ENCODE results near the gene IGSF8. TPM values are rescaled to one million over a fixed set of nuclear protein-coding genes. Genes with fewer than 3 reads are reported as not detected.
"Not testable (repeated sequence)": the region's sequence is repeated elsewhere in the genome, so short reads cannot be mapped to it uniquely, and the experiment has no call there.

Gene IGSF8
- total RNA-seq, 2 donors from 2014 or later: 57.6 to 64.0 TPM

DNA sequence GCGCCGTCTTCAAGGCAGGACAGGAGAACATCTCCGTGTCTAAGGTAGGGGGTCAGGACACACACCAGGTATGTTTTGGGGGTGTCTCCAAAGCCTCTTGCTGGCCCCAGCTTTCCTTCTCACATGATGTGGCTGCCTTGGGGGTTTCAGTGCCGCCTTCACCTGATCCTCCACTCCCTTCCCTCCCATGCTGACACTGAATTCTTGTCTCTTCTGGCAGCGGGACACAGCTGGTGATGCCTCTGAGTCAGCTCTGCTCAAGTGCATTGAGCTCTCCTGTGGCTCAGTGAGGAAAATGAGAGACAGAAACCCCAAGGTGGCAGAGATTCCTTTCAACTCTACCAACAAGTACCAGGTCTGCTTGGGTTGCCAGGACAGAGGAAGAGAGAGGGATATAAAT lies 30.6 kb upstream of the IGSF8 start:
- DNase-seq (no peak), ATAC-seq (no peak)
- intact Hi-C loops (cut with DNase I, micrococcal nuclease): no loop called here

DNA sequence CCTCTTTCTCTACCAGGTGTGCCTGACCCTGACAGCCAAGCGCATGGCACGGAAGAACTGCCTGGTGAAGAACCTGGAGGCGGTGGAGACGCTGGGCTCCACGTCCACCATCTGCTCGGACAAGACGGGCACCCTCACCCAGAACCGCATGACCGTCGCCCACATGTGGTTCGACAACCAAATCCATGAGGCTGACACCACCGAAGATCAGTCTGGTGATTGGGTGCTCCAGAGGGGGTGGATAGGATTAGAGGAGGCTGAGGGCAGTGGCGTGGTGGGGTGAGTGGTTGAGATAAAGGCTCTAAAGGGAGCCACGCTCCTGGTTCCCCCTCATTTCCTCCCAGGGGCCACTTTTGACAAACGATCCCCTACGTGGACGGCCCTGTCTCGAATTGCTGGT lies 30.2 kb upstream of the IGSF8 start:
- DNase-seq (no peak), ATAC-seq (no peak)
- intact Hi-C loops (cut with DNase I, micrococcal nuclease): no loop called here

DNA sequence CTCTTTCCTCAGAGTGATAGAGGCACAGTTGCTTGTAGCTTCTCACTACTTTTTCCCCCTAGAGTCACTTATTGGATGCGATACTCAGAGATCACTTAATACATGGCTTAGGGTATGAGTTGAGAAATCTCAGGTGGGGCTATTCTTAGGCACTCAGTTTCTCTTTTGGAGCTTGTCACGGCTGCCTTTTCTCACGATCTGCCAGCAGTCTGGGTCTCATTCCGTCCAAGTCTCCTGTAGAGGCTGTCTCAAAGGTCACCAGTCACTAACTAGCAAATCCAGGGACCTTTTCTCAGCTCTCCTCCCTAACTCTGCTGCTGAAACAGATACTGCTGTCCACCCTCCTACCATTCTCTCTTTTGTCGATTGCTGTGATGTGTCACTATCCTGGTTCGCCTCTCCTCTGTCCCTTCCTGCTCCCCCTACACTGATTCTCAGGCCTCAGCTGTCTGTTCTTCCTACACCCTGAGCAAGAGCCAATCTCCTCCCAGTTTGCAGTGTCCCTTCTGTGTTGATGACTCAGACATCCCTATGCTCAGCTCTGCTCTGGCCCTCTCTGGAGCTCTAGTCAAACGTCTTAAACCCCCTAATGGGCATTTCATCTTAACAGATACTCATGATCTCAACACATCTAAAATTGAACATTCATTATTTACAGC lies 29.6 kb upstream of the IGSF8 start:
- intact Hi-C loops (cut with DNase I, micrococcal nuclease): no loop called here
- DNase-seq (no peak), ATAC-seq (no peak)

DNA sequence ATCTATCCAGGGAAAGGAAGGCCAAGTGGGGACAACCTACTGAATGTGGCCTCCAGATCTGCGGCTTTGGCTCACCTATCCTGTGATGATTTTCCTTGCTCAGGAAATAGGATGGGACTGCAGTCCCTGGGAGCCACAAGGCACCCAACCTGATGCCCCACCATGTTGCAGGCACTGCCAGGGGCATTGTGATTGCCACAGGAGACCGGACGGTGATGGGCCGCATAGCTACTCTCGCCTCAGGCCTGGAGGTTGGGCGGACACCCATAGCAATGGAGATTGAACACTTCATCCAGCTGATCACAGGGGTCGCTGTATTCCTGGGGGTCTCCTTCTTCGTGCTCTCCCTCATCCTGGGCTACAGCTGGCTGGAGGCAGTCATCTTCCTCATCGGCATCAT lies 29.0 kb upstream of the IGSF8 start:
- intact Hi-C loops (cut with DNase I, micrococcal nuclease): no loop called here
- DNase-seq: no peak
- no peak for ATAC-seq

GRCh38 chr1:160126342-160126741 lies 27.9 kb upstream of the IGSF8 start:
- intact Hi-C loops (cut with DNase I, micrococcal nuclease); DNase-seq; ATAC-seq: not testable (repeated sequence)

DNA sequence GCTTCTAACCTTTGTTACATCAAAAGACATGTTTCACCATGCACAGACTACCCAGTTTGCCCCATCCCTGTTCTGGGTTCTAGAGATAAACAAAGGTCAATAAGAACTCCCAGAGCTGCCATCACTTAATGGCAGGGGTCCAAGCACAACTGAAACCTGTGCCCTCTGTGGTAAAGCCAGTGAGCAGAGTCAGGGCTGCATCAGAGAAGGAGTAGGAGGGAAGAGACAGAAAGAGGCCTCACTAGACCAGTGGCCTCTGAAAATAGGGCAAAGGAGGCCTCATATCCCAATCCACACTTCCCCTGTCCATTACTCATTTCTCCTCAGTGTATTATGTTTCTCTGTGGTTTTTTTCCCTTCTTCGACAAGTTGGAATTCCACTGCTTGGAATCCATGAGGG lies 27.3 kb upstream of the IGSF8 start:
- ATAC-seq (no peak), DNase-seq (no peak)
- intact Hi-C loops (cut with DNase I, micrococcal nuclease): no loop called here

- no peak for DNase-seq
- ATAC-seq: no peak
- intact Hi-C loops (cut with DNase I, micrococcal nuclease): no loop called here
Observed at GRCh38 chr1:160124705-160125478, 26.5 kb upstream of the IGSF8 start.

- ATAC-seq (no peak), DNase-seq (no peak)
- intact Hi-C loops (cut with DNase I, micrococcal nuclease): no loop called here
Observed at GRCh38 chr1:160123726-160124125, 25.3 kb upstream of the IGSF8 start.

GRCh38 chr1:160122978-160123495 lies 24.6 kb upstream of the IGSF8 start:
- DNase-seq (no peak), ATAC-seq (no peak)
- intact Hi-C loops (cut with DNase I, micrococcal nuclease): no loop called here

DNA sequence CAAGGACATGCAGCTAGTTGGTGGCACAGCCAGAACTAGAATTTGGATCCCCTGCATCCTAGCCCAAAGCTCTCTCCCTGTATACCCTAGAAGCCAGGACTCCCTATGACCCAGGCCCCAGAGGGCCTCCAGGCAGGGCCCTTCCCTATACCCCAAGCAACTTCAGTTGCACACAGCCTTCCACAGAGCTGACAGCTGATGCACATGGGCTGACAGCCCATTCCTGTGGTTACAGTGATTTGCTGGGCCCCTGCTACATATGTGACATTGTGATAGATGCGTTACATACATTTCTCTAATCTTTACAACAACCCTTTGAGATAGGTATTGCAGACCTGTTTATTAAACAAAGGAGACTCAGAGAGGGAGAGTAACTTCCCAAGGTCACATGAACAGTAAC lies 23.0 kb upstream of the IGSF8 start:
- no peak for DNase-seq
- intact Hi-C loops (cut with DNase I, micrococcal nuclease): no loop called here
- ATAC-seq: no peak

DNA sequence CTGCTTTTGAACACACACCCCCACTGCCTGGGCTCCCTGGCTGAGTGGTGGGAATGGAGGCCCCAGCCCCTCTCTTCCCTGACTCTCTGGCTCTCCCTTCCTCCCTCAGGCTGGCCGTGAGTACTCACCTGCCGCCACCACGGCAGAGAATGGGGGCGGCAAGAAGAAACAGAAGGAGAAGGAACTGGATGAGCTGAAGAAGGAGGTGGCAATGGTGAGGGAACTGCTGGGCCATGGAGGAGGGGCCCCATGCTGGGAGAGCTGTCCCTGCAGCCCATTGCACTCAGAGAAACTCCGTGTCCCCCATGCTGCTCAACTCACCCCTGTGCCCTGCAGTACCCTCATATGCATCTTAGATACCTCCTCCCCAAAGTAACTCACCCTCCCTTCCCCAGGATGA lies 22.4 kb upstream of the IGSF8 start:
- intact Hi-C loops (cut with DNase I, micrococcal nuclease): no loop called here
- ATAC-seq (no peak), DNase-seq (no peak)

GRCh38 chr1:160118928-160119327 lies 20.5 kb upstream of the IGSF8 start:
- intact Hi-C loops (cut with DNase I, micrococcal nuclease): no loop called here
- ATAC-seq (no peak), DNase-seq (no peak)

DNA sequence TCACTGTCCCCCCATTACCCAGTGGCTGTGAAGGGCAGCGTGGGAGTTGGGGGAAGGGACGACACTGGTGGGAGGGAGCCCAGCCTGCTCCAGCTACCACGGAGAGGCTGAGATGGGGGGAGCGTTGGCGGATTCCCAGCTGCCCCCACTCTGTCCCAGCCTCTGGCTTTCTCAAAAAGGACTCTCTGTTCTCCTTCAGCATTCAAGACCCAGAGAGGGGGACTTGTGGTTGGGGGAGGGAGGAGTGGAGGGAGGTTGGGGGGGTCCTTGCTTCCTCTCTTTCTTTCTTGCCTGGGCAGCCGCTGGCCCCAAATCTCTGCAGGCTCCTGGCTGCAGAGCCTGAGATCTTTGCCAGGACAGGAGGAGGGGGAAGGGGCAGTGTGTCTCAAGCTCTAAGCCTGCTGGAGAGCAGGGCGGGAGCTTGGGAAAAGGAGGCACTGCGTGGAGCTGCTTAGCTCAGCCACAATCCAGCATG lies 19.3 kb upstream of the IGSF8 start:
- ATAC-seq (no peak), DNase-seq (peak in 1 of 2 donors; percentile 52)
- intact Hi-C loops (cut with DNase I, micrococcal nuclease): no loop called here

DNA sequence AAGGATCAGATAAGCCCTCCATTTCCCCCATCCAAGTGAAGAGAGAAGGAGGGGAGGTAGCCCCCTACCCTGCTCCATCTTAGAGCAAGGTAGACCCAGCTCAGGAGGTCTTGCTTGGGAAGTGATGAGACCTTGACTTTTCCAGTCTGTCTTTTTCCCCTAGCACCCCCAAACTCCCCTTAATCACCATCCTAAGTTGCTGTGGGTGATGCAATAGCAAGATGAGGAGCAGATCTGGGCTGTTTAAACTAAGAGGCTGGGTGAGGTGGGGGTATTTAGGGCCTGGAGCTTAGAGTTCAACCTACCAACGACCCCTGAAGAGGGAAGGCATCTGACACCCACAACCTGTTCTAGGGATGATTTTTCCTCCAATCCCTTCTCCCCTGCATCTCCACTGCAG lies 18.9 kb upstream of the IGSF8 start:
- intact Hi-C loops (cut with DNase I, micrococcal nuclease): no loop called here

DNA sequence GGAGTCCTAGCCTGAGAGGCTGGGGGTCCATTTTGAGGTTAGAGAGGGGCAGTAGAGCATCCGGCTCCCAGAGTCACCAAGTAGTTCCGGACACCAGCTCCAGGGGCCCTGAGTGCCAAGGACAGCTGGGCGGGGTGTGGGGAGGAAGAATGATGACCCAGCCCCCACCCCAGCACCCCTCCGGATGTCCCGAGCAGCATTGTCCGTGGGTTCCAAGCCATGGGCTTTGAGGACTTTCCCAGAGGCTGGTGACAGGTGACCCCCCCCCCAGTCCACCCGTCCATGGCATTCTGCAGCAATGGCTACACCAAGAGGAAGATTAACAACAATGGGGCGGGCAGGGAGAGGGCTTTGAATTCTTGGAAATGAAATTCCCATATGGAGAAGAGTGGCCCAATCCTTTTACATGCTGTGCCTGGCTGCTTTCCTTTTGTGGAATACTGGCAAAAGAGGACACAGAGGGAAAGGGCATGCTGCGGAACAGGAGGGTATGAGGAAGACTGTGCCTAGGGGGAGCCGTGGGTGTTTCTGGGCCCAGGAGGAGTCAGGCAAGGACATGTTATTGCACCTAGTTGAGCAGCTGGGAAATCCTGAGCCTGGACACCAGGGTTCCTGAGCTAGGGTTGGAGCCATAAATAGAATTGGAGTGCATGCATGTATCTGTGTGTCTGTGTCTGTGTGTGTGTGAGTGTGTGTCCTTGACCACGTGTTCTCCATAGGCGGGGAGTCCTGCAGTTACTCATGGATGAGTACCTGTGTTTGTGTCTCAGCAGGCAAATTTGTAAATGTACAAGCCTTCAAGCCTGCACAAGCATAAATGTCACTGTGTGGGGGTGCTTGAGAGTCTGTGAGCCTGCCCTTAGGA lies 18.1 kb upstream of the IGSF8 start:
- DNase-seq: no peak
- intact Hi-C loops (cut with DNase I, micrococcal nuclease): no loop called here
- ATAC-seq: no peak

More for the DNA sequence above, 18.9 kb upstream of the IGSF8 start:
- ATAC-seq (no peak), DNase-seq (no peak)

DNA sequence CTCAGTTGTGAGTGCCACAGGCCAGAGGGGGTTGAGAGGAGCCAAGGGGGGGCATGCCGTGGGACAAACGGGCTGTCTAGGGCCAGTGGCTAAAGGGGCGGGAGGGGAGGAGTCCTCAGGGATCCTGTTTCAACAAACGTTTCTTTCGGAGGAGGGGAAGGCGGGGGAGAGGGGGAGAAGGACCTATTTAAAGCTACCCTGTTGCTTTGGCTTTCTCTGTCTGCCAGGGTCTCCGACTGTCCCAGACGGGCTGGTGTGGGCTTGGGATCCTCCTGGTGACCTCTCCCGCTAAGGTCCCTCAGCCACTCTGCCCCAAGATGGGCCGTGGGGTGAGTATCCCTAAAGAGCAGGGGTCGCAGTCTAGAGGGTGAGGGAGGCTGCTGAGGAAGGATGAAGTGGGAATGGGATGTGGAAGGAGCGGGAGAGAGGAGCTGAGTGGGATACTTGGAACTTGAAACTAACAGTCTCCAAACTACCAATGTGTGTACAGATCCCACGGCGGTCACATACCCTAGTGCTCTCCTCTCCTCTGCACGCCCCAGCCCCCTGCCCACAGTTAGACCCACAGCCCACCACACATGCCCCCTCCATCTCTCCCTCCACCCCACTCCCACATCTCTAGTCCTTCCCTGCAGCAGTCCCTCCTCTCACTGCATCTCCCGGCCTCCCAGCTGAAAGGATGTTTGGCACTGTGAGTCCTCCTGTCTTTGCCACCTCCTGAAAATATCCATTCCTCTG lies 17.3 kb upstream of the IGSF8 start, which contains the start of gene ATP1A2:
ATP1A2 (plus strand) TSS at position 215 of the 738 bp plus-strand sequence; CDS start at position 318, 103 bp downstream.
- intact Hi-C loops (cut with DNase I, micrococcal nuclease): no loop called here
- no peak for DNase-seq

GRCh38 chr1:160114085-160114484 lies 15.7 kb upstream of the IGSF8 start:
- intact Hi-C loops (cut with DNase I, micrococcal nuclease): no loop called here
- ATAC-seq (no peak), DNase-seq (no peak)

More for the DNA sequence above, 17.3 kb upstream of the IGSF8 start, which contains the start of gene ATP1A2:
- no peak for ATAC-seq

- intact Hi-C loops (cut with DNase I, micrococcal nuclease): no loop called here
- DNase-seq: no peak
- no peak for ATAC-seq
Observed at GRCh38 chr1:160113407-160113806, 15.0 kb upstream of the IGSF8 start.

- ATAC-seq: no peak
Observed at GRCh38 chr1:160112357-160112756, 13.9 kb upstream of the IGSF8 start.

More at GRCh38 chr1:160112357-160112756, 13.9 kb upstream of the IGSF8 start:
- intact Hi-C loops (cut with DNase I, micrococcal nuclease): no loop called here
- no peak for DNase-seq

Measured in left colon (tissue), 2 donors.